HG02870 (cell line): ENCODE results near the gene CCDC12.

Experiments used
- ATAC-seq: cut with Tn5 transposase; IDR thresholded peaks from one replicate; pipeline ENCODE4 v1.9.1; 2021; ENCODE audit warnings: mild to moderate bottlenecking, moderate library complexity; ENCODE audit not compliant: unreplicated experiment

The CCDC12 gene

DNA sequence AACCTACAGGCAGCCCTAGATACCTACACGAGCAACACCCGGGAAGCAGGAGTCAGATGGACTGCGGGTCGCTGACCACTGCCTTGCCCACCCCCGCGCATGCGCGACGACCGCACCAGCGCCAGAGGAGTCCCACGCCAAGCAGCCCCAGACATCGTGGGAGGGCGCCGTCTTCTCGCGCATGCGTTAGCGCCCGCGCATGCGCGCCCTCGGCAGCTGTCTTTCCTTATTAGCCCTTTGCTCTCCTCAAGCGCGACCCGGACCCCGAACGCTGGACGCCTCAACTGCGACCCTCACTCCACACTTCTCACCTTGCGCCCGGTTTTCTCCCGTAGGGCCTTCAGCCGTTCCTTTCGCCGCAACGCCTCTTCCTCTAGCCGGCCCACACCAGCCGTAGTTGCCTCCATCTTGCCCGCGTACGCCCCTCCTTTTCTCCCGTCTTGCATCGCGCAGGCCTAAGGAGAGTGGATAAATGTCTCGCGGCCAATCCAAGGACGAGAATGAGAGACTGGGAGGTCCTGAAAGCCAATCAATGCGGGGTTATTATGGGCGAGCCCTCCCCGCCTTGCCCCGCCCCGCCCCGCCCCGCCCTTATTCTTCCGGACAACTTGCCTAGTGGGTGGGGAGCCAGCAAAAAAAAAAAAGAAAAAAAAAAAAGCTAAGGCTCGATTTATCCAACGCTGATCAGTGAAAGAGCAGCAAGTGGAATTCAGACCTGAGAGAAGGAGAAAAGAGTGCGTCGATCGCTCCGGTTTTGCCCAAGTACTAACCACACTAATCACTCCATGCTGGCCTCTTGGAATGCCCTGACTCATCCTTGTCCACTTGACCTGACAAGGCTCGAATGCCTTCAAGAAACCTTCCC is at the start of gene CCDC12:
Gene CCDC12, minus strand, starts transcription at position 420 of the 865 bp plus-strand sequence. Its CDS starts 13 bp downstream, at position 407.
- peak; percentile 60 for ATAC-seq

DNA sequence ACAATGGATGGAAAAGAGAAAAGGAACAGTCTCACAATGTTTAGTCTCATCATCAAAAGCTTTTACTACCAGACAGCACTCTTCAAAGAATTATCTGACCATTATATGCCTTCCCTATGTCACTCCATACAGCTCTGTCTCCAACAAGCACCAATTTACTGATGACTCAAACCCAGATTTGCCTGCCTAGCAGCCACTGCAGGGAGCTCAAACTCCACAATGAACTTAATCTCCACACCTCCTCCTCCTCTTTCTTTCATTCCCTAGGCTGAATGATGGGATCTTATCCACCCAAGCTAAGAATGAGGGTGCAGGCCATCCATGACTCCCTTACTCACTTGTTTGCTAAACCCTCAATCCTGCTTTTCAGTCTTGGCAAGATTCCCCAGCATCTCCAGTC is 48.4 kb upstream of the CCDC12 start:
- no peak for ATAC-seq

DNA sequence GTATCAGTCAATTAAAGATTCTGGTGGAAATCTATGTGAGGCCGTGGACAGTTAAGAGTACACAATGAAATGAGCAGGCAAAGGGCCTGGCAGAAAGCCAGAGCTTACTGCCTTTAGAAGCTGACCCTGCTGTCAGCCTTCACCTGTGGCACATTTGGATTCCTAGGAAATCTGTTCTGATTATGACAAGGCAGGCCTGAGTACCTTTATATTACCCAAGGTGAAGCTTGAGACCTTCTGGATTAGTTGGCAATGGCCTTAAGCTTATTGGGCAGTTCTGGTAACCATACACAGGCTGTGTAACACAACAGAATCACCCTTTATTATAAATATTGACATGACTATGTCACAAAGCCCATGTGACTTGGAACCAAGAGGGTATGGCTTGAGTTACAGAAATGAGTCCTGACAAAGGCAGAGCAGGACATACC is 46.1 kb upstream of the CCDC12 start:
- ATAC-seq, result no peak

DNA sequence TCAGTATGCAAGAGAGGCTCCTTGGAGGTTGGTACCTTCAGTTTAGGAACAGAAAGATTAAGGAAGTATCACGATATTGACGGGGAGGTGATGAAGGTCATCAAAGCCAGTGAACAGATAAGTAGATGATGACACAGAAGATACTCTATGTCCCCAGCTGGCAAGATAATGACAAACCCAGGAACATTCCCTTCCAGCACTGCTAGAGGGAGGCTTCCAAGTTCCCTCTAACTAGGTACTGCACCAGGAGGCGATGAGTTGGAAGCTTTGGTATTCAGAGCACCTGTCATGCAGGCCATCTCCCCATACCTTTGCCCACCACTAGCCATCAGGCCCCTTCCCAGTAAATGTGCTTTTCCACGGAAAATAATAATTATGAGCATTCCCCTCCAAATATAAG is 43.8 kb upstream of the CCDC12 start:
- no peak for ATAC-seq

DNA sequence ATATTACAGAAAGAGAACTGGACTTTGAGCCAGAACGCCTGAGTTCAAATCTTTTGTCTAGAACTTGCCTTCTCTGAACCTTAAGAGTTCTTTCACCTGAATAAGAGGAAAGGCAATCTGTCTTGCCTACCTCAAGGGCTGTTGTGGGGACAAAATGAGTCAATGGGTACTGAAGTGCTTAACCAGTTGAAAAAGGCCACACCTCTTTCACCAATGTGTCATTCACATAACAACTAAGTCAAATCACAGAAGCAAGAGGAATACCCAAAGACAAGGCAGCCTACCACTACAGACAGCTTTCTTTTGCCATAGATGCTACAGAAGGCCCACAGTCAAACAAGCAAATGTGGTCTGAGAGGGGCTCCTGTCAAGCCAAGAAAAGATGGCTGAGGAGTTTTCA is 42.7 kb upstream of the CCDC12 start:
- ATAC-seq, result peak; percentile 72

DNA sequence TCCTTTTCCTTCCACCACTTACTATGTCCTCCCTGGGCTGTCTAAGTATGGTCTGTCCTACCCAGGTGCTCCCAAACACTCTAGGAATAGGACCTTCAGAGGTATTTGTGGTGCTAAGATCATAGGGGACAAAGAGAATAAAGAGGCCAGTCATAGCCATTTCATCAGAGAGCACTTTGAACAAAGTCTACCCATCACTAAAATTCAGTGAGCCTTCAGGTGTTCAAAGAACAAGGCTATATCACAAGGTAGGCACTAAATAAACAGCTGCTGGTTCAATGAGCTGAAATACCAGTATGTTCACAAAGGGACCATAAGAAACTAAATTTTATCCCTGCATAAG is 41.7 kb upstream of the CCDC12 start:
- no peak for ATAC-seq

DNA sequence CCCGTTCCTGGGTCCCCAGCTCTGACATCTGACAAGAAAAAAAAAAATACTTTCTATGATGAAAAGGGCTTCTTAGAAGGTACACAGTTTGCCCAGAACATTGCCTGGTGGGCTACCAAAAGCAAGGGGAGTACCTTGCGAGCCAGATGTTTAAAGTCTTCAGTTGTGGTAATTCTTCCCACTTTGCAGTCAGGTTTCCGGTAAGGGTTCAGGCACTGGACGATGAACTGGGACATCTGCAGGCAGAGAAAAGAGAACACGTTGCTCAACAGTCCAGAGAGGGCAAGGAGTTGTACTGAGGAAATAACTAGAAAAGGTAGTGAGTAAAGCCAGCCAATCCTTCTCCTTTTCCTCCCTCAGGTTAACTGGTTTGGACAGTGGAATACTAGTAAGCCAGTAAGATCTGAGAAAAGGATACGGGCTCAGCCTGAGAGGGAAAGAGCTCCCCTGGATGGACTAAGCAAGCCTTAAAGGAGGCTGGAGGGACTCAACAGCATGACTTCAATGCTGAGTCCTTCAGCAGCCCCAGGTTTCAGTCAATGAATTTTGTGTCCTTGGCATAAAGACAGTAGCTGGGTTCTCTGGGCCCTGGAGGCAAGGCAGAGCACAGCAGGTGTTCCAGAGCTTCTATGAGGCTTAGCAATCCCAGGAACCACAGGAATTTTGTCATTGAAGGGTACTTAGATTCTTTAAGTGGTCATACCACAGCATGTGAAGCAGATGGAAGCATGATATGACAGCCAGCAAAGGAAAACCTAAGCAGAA is 41.1 kb upstream of the CCDC12 start:
- ATAC-seq, result no peak

DNA sequence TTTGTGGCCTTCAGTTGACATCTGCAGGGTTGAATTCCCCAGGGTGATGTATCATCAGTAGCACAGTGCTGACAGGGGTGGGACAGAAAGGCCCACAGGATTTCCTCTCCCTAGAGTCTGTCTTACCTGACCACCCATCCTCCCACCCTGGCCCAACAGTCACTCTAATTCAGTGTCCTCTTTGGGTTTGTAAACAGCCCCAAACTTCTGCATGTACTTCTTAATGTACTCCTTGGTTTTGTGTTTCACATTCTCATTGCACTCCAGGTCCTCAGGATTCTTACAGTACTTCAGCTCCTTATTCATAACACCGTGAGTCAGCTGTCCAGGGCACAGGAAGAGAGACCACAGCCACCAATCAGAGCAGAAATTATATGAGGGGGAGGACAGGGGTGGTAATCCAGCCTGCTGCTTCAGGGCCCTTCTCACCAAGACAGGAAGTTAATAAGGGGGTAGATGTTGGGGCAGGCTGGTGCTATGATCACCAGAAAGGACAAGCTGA is 40.4 kb upstream of the CCDC12 start:
- ATAC-seq, result no peak

DNA sequence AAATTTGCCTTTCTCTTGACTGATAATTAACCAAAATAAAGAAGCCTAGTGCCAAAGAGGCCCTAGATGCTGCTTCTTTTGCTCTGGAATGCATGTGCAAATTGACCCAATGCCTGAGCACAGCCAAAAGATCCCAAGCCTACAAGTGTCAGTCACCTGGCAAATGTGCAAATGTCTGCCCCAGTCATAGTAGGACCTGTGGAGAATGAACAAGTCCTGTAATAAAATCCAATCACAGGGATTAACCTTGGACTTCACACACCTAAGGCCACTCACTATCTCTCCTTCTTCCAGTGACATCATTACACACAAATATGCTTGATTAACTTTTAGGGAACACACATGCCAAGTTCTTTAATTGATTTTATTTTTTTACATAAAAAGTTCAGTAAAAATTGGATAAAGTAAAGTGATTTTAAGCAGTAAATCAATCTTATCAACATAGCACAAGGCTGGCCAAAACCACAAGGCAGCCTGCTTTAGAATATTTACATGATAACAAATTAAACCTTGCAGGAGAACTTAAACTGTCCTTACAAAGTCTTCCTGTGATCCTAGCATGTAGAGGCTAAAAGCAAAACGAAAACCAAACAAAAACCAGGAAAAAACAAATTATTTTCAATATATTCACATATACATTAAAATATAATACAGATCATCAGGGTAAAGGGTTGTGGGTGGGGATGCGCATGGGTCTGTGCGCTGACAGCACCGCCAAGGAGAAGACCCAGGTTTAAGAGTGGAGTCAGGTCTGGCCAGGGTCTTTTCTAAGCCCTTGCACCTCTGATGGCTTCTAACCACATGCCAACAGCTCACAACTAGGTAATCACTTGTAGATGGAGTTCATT is 39.8 kb upstream of the CCDC12 start:
- no peak for ATAC-seq

DNA sequence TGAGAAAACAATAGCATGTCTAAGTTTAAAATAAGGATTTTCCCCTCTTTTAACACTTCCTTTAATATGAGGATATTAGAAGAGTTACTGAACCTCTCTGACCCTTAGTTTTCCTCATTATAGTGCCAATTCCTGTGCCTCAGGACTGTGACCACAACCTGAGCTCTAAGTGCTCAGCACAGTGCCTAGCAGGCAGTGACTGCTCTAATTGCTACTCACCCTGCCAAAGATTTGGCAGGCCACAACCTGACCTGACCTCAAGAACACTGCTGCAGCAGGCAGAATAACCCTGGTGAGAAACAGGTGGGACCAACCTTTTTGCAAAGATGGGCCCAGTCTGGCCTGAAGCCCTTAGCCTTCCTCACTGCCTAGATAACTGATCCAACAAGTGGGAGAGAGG is 38.6 kb upstream of the CCDC12 start:
- ATAC-seq, result no peak

DNA sequence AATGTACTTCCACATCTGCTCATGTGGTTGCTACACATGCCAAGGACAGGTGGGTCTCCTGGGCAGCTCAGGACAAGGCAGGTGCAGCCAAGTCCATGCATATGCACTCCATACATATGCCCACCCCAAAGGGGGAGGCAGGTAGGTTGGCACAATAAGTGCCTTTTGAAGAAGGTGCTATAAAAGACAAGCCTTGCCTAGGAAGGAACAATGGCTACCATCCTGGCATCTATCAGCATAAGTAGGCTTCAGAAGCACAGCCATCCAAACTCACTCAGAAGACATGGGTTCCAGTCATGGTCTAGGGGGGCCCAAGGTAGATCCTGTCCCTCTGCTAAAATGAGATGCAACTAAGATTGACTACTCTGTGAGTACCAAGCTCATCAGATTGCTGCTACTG is 37.5 kb upstream of the CCDC12 start:
- ATAC-seq, result no peak

DNA sequence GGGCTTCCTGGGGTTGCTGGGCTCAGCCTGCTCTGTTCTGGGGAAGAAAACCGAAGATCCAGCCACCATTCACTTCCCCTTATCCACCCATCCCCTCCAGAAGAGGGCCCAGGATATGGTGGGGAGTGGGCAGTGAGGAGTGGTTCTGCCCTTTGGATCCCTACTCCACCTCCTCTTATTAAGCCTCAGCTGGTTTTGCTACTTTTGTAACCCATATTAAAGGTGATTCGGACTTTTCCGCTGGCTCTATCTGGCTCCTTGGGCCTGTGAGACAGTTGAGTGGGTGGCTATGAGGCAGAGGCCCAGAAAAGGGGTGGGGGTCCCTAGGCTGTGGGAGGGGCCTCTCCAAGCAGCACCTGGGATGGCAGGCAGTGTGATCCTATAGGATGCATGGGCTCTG is 36.7 kb upstream of the CCDC12 start:
- ATAC-seq, result no peak

DNA sequence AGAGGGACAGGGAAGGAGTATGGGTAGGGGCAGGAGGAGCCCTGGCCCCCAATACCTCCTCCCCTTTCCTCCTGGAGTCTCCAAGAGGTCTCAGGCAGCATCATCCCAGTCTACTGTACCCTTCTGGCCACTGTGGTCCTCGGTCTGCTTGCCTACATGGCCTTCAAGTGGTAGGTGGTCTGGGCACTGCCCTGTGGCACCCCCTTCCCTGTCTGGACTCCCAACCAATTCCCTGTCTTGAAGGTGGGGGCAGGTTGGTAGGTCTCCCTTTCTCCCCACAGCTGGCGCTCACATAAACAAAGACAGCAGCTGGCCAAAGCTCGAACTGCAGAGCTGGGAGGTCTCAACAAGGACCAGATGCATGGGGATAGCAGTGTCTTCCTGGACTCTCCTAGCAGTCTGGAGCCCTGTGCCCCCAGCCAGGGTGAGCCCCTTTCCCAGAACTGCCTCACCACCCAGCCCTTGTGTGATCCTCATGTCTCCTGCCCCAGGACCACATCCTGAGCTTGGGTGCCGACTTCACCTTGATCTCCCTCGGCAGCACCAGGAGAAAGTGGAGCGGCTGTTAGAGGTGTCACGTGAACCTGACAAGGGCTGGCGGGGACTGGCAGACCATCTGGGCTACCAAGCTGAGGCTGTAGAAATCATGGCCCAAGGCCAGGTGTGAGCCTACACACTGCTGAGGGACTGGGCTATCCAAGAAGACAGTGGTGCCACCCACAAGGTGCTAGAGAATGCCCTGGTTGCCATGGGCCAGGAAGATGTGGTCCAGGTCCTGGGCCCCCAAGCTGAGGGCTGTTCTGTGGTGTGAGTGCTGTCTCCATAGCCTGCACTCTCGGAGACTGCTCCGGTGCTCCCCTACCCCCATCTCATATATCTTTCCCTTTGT is 36.0 kb upstream of the CCDC12 start:
- no peak for ATAC-seq

DNA sequence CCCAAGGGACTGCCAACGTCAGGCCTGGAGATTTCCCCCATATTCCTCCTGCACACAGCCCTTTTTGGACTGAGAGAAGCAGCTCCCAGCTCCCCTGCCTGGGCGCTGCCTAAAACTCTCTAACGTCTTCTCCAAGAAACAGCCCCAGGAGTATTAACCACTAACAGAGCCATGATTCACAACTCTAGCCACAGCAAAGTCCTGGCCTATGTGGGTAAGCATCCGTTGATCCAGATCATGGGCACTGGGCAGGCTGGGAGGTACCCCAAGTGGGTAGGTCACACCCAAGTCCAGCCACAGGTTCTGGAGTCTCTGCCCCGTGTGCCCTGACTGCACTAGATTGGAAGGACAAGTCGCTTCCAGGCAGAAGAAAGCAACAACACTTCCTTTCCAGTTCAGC is 34.8 kb upstream of the CCDC12 start:
- no peak for ATAC-seq

DNA sequence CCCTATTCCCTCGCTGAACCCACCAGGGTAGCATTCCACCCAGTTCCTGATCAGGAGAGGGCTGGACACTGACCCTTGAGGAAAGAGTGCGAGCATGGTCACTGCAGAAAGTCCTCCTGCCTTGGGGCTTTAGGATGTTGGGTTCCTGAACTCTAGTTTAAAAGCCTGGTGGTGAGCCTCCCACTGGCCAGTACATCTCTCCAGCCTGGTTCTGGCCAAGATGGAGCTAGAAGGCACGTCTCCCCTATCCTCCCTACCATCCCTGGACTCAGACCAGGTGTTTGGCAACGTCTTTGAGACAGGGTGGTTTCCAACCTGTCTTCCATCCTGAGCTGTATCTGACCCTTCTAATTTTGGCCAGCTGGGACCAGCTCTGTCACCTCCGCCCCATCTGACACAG is 34.4 kb upstream of the CCDC12 start:
- no peak for ATAC-seq

DNA sequence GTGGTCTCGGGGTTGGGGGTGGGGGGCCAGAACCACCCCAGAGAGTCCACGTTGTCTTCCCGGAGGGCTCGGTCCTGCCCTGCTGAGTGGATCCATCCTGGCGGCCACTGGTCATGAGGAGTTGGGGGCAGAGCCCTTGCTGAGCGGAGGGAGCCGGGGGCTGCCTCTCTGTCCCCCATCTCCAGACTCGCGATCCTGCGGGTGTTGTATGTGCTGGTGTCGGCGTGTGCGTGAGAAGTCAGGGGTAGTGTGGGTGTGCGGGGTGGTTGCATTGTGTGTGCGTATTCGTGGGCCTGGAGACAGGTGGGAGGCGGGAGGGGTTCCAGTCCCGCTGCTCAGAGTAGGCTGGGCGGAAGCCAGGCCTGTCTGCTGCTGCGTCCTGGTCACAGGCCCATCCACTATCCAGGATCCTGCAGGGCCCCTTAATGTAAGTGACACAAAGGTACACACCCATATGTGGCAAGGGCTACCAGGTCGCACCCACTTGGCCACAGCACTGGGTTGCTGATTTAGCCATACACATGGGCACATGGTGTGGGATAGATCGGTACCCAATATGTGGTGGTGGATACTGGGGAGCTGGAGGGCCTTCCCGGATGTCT is 33.7 kb upstream of the CCDC12 start:
- ATAC-seq, result no peak

DNA sequence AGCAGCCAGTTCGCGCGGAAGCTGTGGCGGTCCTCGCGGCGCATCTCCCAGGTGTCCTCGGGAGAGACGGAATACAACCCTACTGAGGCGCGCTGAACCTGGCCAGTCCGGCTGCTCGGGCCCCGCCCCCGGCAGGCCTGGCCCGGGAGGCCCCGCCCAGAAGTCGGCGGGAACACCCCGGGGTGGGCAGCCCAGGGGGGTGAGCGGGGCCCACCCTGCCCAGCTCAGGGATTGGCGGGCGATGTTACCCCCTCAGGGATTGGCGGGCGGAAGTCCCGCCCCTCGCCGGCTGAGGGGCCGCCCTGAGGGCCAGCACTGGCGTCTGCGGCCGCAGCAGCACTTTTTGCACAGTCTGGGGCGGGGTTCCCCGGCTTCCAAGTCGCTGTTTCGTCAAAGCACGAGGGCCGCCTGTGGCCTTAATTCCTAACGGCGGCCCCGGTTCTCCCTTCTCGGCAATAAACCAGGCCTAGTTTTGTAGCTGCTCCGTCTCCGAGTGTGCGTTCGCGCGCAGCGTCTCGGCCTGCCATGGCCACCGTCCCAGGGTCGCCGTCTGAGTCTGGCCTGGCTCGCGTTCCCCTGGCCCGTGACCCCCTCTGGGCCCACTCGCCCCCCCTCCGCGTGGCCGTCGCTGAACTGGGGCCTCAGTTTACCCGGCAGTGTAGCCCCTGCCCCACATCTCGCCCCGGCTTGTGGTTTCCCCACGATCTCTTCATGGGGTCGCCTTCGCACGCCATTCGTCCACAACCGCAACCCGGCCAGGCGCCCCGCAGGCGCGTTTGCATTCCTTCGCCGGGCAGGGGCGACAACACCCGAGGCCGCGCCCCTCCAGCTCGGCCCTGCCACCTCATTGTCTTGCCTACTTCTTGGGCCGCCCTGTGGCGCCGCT is 32.9 kb upstream of the CCDC12 start:
- peak; percentile 71 for ATAC-seq

DNA sequence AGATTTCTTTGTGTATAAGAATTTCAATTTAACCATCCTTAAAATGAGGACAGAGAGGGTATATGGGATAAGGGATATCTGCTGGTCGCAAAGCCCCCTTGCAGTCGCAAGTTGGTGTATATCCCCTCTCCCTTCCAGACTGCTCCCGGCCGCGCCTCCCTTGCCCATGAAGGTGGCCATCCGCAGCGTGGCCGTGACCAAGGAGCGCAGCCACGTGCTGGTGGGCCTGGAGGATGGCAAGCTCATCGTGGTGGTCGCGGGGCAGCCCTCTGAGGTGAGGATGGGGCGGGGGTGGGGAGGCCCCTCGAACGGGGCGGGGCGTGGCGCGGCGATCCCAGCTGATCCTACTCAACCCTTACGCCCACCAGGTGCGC is 32.3 kb upstream of the CCDC12 start:
- ATAC-seq, result no peak
